DMS 273 (cell line): ENCODE results near the gene SLIT1.

Experiments
- DNase-seq: peaks from one replicate; lab custom pipeline; 2025; ENCODE audit not compliant: unreplicated experiment; lab: John Stamatoyannopoulos, UW

The SLIT1 gene

GRCh38 chr10:97028832-97029178 lies 157.0 kb downstream of the SLIT1 start:
- no peak for DNase-seq

DNA sequence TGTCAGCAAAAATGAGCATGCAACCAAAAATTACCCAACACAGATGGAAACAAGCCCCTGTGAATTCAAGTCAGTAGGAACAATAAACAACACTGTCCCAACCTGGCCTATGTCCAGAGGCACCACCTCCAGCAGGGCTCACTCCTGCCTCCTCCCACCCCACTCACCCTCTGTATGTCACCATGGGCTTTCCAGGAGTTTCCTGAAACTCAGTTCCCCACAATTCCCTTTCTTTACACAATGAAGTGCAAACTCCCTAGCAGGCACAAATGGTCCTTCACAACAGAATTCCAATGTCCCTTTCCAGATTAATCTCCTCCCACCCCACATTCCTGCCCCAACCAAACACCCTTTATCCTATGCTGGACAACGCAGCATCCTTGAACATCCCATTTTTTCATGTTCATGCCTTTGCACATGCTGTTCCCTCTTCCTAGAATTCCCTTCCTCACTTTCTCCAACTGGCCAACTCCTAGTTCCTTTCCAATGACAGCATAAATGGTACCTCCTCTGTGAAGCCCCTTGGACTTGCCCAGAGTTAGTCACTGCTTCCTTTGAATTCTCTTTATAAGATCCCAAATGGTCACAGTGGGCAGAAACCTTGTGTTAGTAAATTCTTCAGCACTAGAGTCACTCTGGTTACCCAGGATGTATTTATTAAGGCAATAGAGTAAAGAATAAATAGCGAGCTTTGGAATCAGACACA lies 157.5 kb downstream of the SLIT1 start:
- DNase-seq: no peak

DNA sequence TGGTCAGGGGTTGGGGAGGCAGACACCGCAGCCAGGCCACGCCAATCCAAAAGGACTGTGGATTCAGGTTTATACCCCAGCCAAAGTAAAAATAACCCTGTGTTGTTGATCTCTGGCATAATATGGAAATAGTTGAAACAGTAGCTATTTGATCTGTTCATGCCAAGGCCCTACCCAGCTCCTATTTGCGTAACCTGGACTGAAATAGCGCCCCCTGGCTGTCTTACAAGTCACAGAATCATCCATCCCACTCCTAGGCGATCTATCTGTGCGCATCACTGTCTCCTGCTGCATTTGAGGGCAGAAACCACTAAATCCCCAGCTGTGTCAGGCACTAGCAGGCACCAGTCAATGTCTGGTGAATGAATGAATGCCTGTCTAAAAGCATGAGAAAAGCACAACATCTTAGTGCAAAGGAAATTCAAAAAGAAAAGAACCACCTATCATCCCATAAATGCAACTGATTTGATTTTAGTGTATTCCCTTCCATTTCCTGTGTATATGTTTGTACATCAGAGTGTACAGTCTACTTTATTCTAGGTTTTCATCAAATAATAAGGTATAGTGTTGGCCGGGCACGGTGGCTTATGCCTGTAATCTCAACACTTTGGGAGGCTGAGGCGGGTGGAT lies 160.0 kb downstream of the SLIT1 start:
- DNase-seq: peak; percentile 60

DNA sequence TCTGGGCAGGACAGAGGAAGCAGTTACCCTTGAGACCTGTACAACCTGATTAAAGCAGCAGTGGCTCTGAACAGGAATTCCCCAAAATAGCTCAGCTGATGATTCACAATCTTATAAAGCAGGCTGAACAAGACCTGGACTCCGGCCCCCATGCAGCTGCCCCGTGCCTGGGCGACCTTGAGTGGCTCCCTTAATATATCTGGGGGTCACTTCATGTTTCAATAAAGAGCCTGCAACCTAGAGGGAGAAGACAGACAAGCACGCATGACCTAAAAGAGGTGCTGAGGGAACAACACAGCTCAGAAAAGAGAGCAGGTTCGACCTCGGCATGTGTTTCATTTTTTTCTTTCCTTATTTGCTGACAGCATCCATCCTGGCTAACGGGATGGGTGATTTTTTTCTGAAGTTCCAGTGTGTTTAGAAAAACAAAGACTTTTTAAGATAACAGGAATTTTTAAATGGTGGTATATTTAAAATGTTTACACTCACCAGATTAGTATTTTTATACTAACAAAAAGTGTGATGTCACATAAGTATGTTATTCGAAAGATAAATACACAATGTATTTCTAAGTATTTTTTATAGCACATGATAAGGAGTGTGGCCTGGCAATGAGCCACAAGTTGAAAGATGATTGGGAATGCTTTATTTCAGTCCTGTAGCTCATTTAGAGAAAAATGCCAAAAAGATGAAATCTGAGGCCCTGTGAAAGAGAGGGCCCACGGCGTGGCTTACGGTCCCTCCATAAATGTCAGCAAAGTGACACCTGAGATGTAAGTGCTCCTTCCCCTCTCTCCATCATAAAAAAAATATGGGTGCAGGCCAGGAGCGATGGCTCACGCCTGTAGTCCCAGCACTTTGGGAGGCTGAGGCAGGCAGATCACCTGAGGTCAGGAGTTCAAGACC lies 161.3 kb downstream of the SLIT1 start:
- no peak for DNase-seq

- DNase-seq: no peak
Observed at GRCh38 chr10:97023401-97024167, 162.2 kb downstream of the SLIT1 start.

DNA sequence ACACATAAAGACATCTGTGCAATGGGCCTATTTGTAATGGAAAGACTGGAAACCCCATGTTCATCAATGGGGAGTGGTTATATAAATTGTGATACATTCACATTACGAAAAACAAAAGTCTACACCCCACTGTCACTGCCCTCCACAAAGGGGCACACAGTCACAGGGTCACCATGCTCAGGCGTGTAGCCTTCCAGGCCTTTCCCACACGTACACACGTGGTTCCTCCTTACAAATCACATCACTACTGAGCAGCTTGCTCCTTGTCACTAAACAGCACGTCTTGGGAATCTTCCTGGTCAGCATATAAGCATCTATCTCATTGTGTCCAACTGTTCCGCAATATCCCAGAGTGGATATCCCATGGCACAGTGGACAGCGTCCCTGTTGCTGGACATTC lies 163.1 kb downstream of the SLIT1 start:
- DNase-seq: no peak

DNA sequence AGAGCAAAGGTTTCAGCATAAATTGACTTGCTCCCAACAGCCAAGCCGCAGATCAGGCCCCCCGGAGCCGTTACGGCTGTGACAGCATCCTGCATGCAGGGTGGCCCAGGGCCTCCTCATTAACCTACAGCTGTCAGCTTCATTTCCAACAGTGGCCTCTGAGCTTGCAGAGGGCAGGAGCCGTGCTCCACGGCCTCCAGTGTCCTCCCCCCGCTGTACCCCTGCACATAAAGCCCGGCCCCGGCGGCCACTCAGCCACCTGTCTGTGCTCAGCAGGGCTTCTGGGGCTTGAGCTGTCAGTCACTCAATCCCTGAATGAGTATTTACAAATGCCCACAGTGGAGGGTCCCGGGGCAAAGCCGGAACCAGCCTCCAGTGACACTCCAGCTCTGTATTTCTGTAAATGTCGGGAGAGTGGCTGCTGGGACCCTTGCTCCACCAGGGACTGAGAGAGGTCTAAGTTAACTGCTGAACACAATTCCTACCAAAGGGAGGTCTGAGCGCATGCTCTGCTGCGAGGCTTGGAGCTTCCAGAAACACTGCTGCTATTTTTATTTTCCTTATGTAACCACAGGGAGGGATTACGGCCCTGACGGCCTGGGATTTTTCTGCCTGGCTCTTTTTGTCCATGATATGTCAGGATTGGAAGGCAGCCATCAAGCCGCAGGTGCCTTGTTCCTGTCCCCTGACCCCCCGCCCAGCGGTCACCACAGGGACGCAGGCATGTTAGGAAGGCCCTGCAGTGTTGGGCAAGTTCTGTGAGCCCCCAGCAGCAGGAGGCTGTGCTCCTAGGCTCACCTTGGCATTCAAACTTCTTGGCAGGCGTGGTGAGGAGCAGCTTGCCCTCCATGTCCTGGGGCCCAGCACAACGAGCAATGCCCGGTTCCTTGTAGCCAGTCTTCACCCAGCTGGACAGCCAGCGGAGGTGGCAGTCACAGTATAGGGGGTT lies 165.0 kb downstream of the SLIT1 start:
- no peak for DNase-seq

- DNase-seq: no peak
Observed at GRCh38 chr10:97019213-97019844, 166.4 kb downstream of the SLIT1 start.

- DNase-seq: no peak
Observed at GRCh38 chr10:97018251-97019212, 167.2 kb downstream of the SLIT1 start.

GRCh38 chr10:97017474-97017903 lies 168.3 kb downstream of the SLIT1 start:
- no peak for DNase-seq

- no peak for DNase-seq
Observed at GRCh38 chr10:97016728-97017473, 168.9 kb downstream of the SLIT1 start.

GRCh38 chr10:97015240-97015639 lies 170.5 kb downstream of the SLIT1 start:
- no peak for DNase-seq

DNA sequence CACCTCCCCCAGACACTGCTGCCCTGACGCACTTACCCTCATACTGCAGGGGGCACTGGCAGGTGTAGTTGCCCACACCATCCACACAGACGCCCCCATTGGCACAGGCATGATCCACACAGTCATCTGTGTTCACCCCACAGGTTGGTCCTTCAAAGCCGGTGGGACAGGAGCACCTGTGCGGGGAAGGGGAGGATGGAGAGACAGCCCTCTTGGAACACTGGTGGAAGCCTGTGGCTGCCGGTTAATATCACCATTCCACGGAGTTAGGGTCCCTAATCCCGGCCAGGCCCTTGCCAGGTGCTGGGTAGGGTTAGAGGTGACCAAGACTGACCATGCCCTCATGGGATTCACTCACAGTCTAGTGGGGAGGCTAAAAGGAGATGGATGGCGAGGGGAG lies 171.8 kb downstream of the SLIT1 start:
- DNase-seq: no peak

DNA sequence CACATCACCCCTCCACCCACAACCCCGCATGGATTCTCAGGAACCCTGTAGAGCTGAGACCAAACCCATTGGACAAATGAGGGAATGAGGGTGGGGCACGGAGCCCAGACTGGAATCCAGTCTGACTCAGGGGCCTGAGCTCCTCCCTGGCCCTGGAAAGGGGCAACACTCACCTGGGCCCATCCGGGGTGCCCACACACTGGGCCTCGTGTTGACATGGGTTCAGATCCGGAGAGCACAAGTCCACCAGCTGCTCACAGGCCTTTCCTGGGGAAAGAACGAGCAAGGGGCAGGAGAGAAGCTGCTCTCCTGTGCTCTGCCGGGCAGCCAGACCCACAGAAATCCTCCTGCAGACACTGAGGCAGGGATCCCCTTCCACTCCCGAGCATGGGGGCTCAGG lies 172.2 kb downstream of the SLIT1 start:
- DNase-seq: no peak

- no peak for DNase-seq
Observed at GRCh38 chr10:97012470-97012869, 173.3 kb downstream of the SLIT1 start.

DNA sequence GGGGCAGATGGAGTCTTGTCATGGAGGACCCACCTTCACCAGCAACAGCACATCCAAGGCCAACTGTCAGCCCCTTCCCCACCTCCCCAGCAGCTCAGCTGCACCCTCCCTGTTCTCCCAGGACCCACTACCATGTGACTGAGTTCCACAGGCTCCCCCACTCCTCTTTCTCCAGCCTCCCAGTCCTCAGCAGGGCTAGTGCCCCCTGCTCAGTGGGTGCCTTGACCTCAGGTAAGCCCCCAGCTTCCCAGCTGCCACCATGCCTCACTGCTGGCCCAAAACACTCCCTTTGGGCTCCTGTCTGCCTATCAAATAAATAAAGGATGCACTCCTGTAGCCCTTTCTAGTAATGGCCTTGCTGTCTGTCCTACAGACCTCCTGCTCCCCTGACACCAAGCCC lies 174.4 kb downstream of the SLIT1 start:
- no peak for DNase-seq

DNA sequence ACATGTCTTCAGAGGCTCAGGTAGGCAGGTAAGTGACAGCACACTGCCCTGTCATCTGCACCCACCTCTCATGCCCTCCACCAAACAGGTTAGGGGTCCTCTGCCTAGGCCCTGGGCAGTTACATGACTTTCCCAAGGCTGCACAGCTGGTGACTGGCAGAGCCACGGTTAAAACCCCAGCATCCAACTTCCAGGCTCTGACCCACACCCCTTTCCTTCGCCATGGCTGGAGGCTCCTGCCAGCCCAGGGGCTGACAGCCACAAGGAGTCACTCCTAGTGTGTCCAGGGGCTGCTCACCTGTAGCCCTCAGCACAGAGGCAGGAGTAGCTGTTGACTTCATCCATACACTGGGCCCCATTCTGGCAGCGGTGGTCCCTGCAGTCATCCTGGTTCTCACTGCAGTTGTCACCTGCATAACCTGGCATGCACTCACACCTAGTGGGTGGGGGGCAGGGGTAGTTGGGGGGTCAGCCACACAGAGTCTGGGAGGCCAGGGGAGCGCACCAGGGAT lies 175.0 kb downstream of the SLIT1 start:
- DNase-seq: no peak

- no peak for DNase-seq
Observed at GRCh38 chr10:97007417-97007816, 178.3 kb downstream of the SLIT1 start.
